Mammary epithelial cell (primary cell): ENCODE data around the gene KLF1.

Experiments used
- CTCF ChIP-seq, 2 donors: IDR thresholded peaks in 1 of 2; conservative IDR thresholded peaks in 1 of 2; 2 replicates each; pipeline ENCODE4 v1.5.1; 2011 to 2012; ENCODE audit warnings: inconsistent platforms in 2 of 2, low read length in 2 of 2, mild to moderate bottlenecking in 2 of 2, control low read depth in 1 of 2, low read depth in 1 of 2; ENCODE audit not compliant: insufficient read depth in 1 of 2; ENCODE audit errors: extremely low read depth in 1 of 2
- EZH2 ChIP-seq: IDR thresholded peaks from 2 replicates; pipeline ENCODE4 v1.6.1; 2012; ENCODE audit warnings: low read length, inconsistent platforms, borderline replicate concordance

DNA sequence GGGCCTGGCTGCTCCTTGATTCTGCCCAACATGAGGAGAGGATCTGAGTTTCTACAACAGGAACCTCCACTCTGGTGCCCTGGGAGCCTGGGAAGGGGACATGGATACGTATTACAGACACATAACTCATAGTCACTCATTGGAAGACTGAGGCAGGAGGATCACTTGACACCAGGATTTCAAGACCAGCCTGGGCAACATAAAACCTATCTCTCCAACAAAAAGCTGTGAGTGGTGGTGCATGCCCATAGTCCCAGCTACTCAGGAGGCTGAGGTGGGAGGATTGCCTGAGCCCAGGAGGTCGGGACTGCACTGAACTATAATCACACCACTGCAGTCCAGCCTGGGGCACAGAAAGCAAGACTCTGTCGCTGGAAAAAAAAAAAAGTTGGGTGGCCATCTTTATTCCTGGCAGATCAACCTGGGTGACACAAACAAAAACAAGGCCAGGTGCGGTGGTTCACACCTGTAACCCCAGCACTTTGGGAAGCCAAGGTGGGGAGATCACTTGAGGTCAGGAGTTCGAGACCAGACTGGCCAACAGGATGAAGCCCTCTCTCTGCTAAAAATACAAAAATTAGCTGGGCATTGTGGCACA lies 1.1 kb upstream of the KLF1 start:
- TF ChIP-seq CTCF (conservative IDR thresholded peaks at IDR 0.05 in 1 of 2, IDR thresholded peaks at IDR 0.05 in 1 of 2; ENCODE audit: extremely low read depth in 1 of 2, insufficient read depth in 1 of 2, low read depth in 1 of 2, low read length in 2 of 2) (no peak), EZH2 (no peak)
